ENCODE measurements around the gene ZNF354C. TPM values are rescaled to one million over a fixed set of nuclear protein-coding genes. Genes with fewer than 3 reads are reported as not detected.

ZNF354C gene
- total and polyA plus RNA-seq, 12 donors, result 1.1 to 5.5 (median 4.1) TPM

DNA sequence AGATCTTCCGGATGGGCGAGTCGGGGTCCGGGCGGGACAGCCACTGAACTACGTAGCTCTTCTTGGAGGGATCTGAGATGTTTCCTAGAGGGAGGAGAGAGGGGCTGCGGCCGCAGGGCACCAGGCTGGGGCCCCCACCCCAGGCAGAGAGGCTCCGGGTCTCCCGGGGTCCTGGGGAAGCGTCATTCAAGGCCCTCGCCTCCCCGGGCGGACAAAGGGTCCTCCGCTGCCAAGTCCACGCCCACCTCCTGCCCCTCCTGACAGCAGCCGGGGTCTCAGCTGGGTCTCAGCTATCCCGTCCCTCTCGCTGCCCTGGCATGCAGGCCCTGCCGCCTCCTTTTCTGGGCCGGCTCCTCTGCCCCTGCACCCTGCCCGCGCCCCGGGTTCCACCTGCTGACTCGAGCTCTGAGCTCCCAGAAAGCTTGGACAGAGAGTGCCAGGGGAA, 61.5 kb downstream of the ZNF354C start:
- ATAC-seq, result no peak
- no peak overlapping the region for H3K4me3 ChIP-seq
- peaks cover 0 to 30% (median 0%) of the 10 kb centered on the region in 11 donors for H3K9me3 ChIP-seq
- 88 to 95% methylated on average over 25 of the region's 25 CpGs for WGBS, 2 donors
- intact Hi-C loops (cut with DNase I), result no loop called here
- no peak for DNase-seq
- peaks cover 0 to 39% (median 0%) of the 10 kb centered on the region in 9 donors for H3K36me3 ChIP-seq
- H3K27me3 ChIP-seq, result no peaks in the 10 kb centered on the region
- TF ChIP-seq, protein P1, sequence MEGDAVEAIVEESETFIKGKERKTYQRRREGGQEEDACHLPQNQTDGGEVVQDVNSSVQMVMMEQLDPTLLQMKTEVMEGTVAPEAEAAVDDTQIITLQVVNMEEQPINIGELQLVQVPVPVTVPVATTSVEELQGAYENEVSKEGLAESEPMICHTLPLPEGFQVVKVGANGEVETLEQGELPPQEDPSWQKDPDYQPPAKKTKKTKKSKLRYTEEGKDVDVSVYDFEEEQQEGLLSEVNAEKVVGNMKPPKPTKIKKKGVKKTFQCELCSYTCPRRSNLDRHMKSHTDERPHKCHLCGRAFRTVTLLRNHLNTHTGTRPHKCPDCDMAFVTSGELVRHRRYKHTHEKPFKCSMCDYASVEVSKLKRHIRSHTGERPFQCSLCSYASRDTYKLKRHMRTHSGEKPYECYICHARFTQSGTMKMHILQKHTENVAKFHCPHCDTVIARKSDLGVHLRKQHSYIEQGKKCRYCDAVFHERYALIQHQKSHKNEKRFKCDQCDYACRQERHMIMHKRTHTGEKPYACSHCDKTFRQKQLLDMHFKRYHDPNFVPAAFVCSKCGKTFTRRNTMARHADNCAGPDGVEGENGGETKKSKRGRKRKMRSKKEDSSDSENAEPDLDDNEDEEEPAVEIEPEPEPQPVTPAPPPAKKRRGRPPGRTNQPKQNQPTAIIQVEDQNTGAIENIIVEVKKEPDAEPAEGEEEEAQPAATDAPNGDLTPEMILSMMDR (IDR thresholded peaks at IDR 0.05), result no peak
- H3K27ac ChIP-seq, result no peak overlapping the region
- H3K4me1 ChIP-seq, result no peaks in the 10 kb centered on the region

DNA sequence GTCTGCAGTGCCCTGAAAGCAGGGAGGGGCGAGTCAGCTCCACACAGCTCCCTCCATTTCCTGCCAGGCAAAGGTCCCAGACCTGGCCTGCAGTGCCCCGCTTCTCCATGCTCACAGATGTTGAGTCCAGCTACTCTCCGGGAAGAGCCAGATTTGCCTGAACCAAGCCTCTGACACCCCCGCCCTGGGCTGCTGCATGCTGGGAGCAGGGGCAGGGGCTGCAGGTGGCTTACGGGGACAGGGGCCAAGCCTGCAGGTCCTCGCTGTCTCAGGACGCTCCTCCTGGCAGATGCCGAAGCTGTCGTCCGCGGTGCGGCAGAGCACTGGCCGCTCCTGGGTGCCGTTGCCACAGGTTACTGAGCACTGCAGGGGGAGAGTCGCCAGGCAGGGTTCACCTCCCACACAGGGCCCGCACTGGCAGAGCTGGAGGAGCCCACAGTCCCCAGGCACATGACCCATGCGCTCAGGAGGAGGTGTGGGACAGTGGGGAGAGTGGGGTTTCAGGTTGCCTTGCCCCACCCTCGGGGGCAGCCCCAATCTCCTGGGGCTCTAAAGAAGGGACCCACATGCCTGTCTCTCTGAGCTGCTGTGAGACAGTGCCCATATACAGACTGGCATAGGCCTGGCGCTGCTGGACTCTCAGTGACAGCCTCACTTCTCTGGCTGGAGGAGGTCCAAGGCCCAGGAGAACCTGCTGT, 62.4 kb downstream of the ZNF354C start:
- intact Hi-C loops (cut with DNase I), result no loop called here
- ATAC-seq (no peak), DNase-seq (no peak)
- H3K4me3 ChIP-seq, result no peak overlapping the region
- 90 to 92% methylated on average over 19 of the region's 19 CpGs for WGBS, 2 donors
- H3K9me3 ChIP-seq, result peaks cover 0 to 29% (median 0%) of the 10 kb centered on the region in 11 donors
- TF ChIP-seq, protein P1 (IDR thresholded peaks at IDR 0.05), result no peak
- no peak overlapping the region for H3K27ac ChIP-seq
- H3K27me3 ChIP-seq, result no peaks in the 10 kb centered on the region
- H3K36me3 ChIP-seq, result peaks cover 0 to 46% (median 0%) of the 10 kb centered on the region in 9 donors
- H3K4me1 ChIP-seq, result no peaks in the 10 kb centered on the region

DNA sequence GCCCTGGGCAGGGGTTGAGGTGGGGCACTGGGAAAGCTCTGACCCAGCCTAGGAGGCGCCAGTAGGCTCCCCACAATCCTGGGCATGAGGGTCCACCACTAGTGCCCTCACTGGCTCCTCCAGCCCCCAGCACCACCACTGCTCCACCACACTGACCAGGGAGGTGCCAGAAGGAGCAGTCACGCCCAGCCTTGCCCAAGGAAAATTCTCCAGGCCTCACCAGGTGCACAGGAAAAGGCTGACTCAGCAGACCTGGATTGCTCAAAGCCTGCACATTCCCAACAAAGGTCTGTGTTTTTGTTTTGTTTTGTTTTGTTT, 62.9 kb downstream of the ZNF354C start:
- WGBS, 2 donors, result 86 to 88% methylated on average over 2 of the region's 2 CpGs
- Histone ChIP-seq H3K27me3 (no peaks in the 10 kb centered on the region), H3K27ac (no peak overlapping the region), H3K9me3 (peaks cover 0 to 24% (median 0%) of the 10 kb centered on the region in 11 donors), H3K4me1 (no peaks in the 10 kb centered on the region), H3K36me3 (peaks cover 0 to 50% (median 0%) of the 10 kb centered on the region in 9 donors), H3K4me3 (no peak overlapping the region)
- intact Hi-C loops (cut with DNase I), result no loop called here
- DNase-seq (no peak), ATAC-seq (no peak)
- TF ChIP-seq, protein P1 (IDR thresholded peaks at IDR 0.05), result no peak

DNA sequence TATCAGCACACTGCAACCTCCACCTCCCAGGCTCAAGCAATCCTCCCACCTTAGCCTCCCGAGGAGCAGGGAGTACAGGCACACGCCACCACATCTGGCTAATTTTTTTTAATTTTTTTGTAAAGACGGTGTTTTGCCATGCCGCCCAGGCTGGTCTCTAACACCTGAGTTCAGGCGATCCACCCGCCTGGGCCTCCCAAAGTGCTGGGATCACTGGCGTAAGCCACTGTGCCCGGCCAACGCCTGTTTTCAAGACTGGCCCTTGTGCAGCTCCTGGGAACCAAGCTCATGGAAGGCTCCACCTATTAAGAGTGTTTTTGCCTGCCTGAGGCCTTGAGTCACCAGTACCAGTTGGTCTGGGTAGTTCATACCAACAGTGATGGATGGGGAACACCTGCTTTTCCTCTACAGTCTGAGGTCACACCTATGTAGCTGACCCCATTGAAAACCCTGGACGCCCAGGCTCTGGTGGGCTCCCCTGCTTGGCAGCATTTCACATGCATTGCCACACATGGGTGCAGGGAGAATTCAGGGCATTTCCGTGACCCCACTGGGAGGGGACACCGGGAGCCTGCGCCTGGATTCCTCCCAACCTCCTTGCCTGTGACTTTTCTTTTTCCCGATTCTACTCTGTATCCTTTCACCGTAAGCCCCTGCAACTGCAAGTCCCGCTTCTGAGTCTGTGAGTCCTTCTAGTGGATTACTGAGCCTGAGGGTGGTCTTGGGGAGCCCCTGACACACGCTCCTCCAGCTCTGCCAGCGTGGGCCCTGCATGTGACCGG, 63.5 kb downstream of the ZNF354C start:
- Histone ChIP-seq H3K4me3 (no peak overlapping the region), H3K36me3 (peaks cover 0 to 57% (median 0%) of the 10 kb centered on the region in 9 donors), H3K27ac (no peak overlapping the region), H3K9me3 (peaks cover 0 to 22% (median 0%) of the 10 kb centered on the region in 11 donors), H3K27me3 (no peaks in the 10 kb centered on the region), H3K4me1 (no peaks in the 10 kb centered on the region)
- intact Hi-C loops (cut with DNase I), result no loop called here
- DNase-seq (no peak), ATAC-seq (no peak)
- 92 to 94% methylated on average over 19 of the region's 19 CpGs for WGBS, 2 donors
- TF ChIP-seq, protein P1 (IDR thresholded peaks at IDR 0.05), result no peak
